ENCODE data around the gene PPAN.

PPAN gene

GRCh38 chr19:10076535-10076934 lies 29.6 kb upstream of the PPAN start:
- Histone ChIP-seq H3K27me3 (ENCODE audit: control insufficient read depth, low read length) (peaks cover 4% of the 10 kb centered on the region; the same call in 1 of the 2 replicates), H4K20me1 (ENCODE audit: control insufficient read depth, insufficient read depth, low read depth, low read length) (no peaks in the 10 kb centered on the region)

GRCh38 chr19:10078329-10078728 lies 27.8 kb upstream of the PPAN start:
- peaks cover 3% of the 10 kb centered on the region; the same call in 1 of the 2 replicates for H3K4me1 ChIP-seq (ENCODE audit: control insufficient read depth, low read length)
- no peak for TF ChIP-seq CTCF (IDR thresholded peaks at IDR 0.05; ENCODE audit: low read depth, low read length, poor library complexity, severe bottlenecking)
- TF ChIP-seq EZH2phosphoT487 (IDR thresholded peaks at IDR 0.05; ENCODE audit: borderline replicate concordance, low read length): no peak
- H3K27me3 ChIP-seq (ENCODE audit: control insufficient read depth, low read length): peaks cover 4% of the 10 kb centered on the region; the same call in 1 of the 2 replicates
- no peaks in the 10 kb centered on the region for H3K9me2 ChIP-seq (replicated peaks; ENCODE audit: control insufficient read depth, low read length)
- no peaks in the 10 kb centered on the region for H3F3A ChIP-seq (ENCODE audit: control insufficient read depth, insufficient read depth)
- no peaks in the 10 kb centered on the region for H3K36me3 ChIP-seq (ENCODE audit: control insufficient read depth, low read length)
- no peaks in the 10 kb centered on the region for H3K79me2 ChIP-seq (ENCODE audit: control insufficient read depth, low read length)
- no peak overlapping the region for H3K27ac ChIP-seq (ENCODE audit: low read depth, low read length)
- H3K9me3 ChIP-seq (ENCODE audit: control insufficient read depth, insufficient read depth, low read length): peaks cover 9% of the 10 kb centered on the region
- H3K4me2 ChIP-seq (ENCODE audit: low read length): no peak overlapping the region
- H4K20me1 ChIP-seq (ENCODE audit: control insufficient read depth, insufficient read depth, low read depth, low read length): no peaks in the 10 kb centered on the region
- H3K4me3 ChIP-seq (ENCODE audit: low read length): no peak overlapping the region

More at GRCh38 chr19:10076535-10076934, 29.6 kb upstream of the PPAN start:
- no peaks in the 10 kb centered on the region for H3K36me3 ChIP-seq (ENCODE audit: control insufficient read depth, low read length)
- H3F3A ChIP-seq (ENCODE audit: control insufficient read depth, insufficient read depth): no peaks in the 10 kb centered on the region
- peaks cover 13% of the 10 kb centered on the region for H3K9me3 ChIP-seq (ENCODE audit: control insufficient read depth, insufficient read depth, low read length)
- no peaks in the 10 kb centered on the region for H3K79me2 ChIP-seq (ENCODE audit: control insufficient read depth, low read length)
- no peak overlapping the region for H3K4me2 ChIP-seq (ENCODE audit: low read length)
- no peak overlapping the region for H3K27ac ChIP-seq (ENCODE audit: low read depth, low read length)
- TF ChIP-seq CTCF (IDR thresholded peaks at IDR 0.05; ENCODE audit: low read depth, low read length, poor library complexity, severe bottlenecking) (no peak), EZH2phosphoT487 (IDR thresholded peaks at IDR 0.05; ENCODE audit: borderline replicate concordance, low read length) (no peak)
- no peaks in the 10 kb centered on the region for H3K9me2 ChIP-seq (replicated peaks; ENCODE audit: control insufficient read depth, low read length)
- H3K4me1 ChIP-seq (ENCODE audit: control insufficient read depth, low read length): no peaks in the 10 kb centered on the region
- no peak overlapping the region for H3K4me3 ChIP-seq (ENCODE audit: low read length)

- Histone ChIP-seq H3K4me3 (ENCODE audit: low read length) (no peak overlapping the region), H3K27me3 (ENCODE audit: control insufficient read depth, low read length) (peaks cover 4% of the 10 kb centered on the region; the same call in 1 of the 2 replicates), H3K4me2 (ENCODE audit: low read length) (no peak overlapping the region), H3K9me2 (replicated peaks; ENCODE audit: control insufficient read depth, low read length) (no peaks in the 10 kb centered on the region), H3K27ac (ENCODE audit: low read depth, low read length) (no peak overlapping the region), H4K20me1 (ENCODE audit: control insufficient read depth, insufficient read depth, low read depth, low read length) (no peaks in the 10 kb centered on the region), H3K79me2 (ENCODE audit: control insufficient read depth, low read length) (no peaks in the 10 kb centered on the region), H3K4me1 (ENCODE audit: control insufficient read depth, low read length) (peaks cover 3% of the 10 kb centered on the region; the same call in 1 of the 2 replicates), H3K36me3 (ENCODE audit: control insufficient read depth, low read length) (no peaks in the 10 kb centered on the region), H3K9me3 (ENCODE audit: control insufficient read depth, insufficient read depth, low read length) (peaks cover 2% of the 10 kb centered on the region), H3F3A (ENCODE audit: control insufficient read depth, insufficient read depth) (no peaks in the 10 kb centered on the region)
- TF ChIP-seq EZH2phosphoT487 (IDR thresholded peaks at IDR 0.05; ENCODE audit: borderline replicate concordance, low read length) (no peak), CTCF (IDR thresholded peaks at IDR 0.05; ENCODE audit: low read depth, low read length, poor library complexity, severe bottlenecking) (no peak)
Observed at GRCh38 chr19:10079031-10079453, 27.1 kb upstream of the PPAN start.
